ENCODE measurements around the gene TLDC2.

DNA sequence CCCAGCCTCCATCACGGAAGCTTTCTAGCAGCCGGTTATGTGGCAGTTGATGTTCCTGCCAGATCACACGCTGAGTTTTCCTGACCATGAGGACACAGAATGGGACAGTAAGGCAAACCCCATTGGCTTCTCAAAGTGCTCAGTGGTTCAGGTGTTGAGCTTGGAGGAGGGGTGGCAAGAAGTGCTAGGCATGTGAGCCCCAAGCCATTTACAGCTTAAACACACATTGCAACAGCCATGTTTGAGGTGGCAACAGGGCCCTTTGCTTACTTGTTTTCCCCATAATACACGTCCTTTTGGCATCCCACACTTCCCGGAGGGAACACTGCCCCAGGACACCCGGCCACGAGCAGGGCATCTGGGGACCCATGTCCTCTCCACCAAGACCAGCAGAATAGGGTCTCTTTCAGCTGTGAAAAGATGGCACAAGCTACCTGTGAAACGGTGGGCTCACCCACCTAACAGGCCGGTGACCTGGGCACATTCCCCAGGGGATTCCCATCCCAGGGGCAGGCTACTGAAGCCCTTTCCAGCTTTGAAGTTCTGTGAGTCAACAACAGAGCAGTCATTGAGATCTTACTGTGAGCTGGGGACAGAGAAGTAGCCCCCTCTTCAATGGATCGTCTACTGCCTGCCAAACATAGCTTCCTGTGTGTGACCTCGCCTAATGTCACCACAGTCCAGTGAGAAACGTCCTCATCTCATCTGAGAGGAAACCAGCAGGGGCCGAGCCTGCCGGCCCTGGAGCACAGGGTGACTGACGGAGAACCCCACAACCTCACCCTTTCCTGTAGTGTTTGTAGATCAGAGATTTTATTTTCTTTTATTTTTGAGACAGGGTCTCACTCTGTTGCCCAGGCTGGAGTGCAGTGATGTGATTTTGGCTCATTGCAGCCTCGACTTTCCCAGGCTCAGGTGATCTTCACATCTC lies 4.0 kb upstream of the TLDC2 start:
- TF ChIP-seq POLR2A (IDR thresholded peaks at IDR 0.05; ENCODE audit: low read length) = no peak
- no peak for TF ChIP-seq GATA1 (IDR thresholded peaks at IDR 0.05; ENCODE audit: low read depth, low read length)

All from erythroblast (primary cell).